Stomach (tissue), 4 donors: Measurements from ENCODE around the gene PTPRT.

ENCODE experiments used
- CTCF ChIP-seq, 7 experiments: fragments of 450-650 bp in 4 of 7; fragments of 200-600 bp in 3 of 7; sonication (generic) in 3 of 7; IDR thresholded peaks; one replicate each; pipeline ENCODE4 v1.5.1; 2016 to 2019; ENCODE audit warnings: antibody characterized with exemption in 7 of 7, control low read depth in 2 of 7, mild to moderate bottlenecking in 1 of 7
- POLR2A ChIP-seq, 4 donors: fragments of 450-650 bp; IDR thresholded peaks; one replicate each; pipeline ENCODE4 v1.6.1; 2016; ENCODE audit warnings: antibody characterized with exemption in 4 of 4, control low read depth in 2 of 4, mild to moderate bottlenecking in 1 of 4, moderate library complexity in 1 of 4
- POLR2AphosphoS5 ChIP-seq, 3 donors: sonication (generic); formaldehyde crosslinking; IDR thresholded peaks; one replicate each; pipeline ENCODE4 v1.6.1; 2016; ENCODE audit warnings: antibody characterized with exemption in 3 of 3

DNA sequence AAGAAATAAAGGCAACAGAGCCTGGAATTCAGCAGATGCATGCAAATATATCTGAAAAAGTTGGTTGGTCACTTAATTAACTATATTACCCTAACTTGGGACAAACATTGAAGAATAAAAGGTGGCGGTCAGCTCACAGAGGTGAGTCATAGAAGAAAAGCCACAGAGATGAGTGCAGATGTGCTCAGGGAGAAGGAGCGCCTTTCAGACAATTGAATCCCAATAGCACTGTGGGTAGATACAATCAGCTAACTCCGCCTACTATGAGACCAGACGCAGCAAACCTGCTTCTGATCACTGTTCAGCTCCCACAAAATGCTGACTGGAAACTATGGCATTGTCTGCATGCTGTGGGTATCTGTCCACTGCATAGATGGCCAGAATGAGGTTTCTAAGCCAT is 447.8 kb downstream of the PTPRT start:
- no peak for TF ChIP-seq POLR2A (IDR thresholded peaks at IDR 0.05)
- no peak for TF ChIP-seq POLR2AphosphoS5 (IDR thresholded peaks at IDR 0.05)
- TF ChIP-seq CTCF (IDR thresholded peaks at IDR 0.05), result no peak
